MCF 10A (cell line): ENCODE data around the gene MAN2A2. TPM values are rescaled to one million over a fixed set of nuclear protein-coding genes. Genes with fewer than 3 reads are reported as not detected.

ENCODE experiments used
- BruUV-seq: library from RNA; stranded (reverse); fragments of 400-500 nt; replicated peaks from 2 replicates; lab custom pipeline; 2021; lab: Mats Ljungman, UMichigan
- CTCF ChIA-PET: fragments of 300-600 bp; sonication (Branson Sonifier 250); formaldehyde crosslinking; extraction: SDS; loops from one replicate; lab custom pipeline; 2021; ENCODE audit warnings: antibody characterized with exemption, inconsistent platforms; lab: Yijun Ruan, JAX
- POLR2A ChIA-PET: fragments of 300-600, 350-650 bp; sonication (Branson Sonifier 250); formaldehyde crosslinking; extraction: SDS; loops from one replicate; lab custom pipeline; 2020; ENCODE audit warnings: antibody characterized with exemption, inconsistent platforms; lab: Yijun Ruan, JAX
- DNase-seq: peaks from one replicate; pipeline ENCODE4 v3.0.0-alpha.2; 2018; ENCODE audit not compliant: unreplicated experiment
- H3K27ac Mint-ChIP-seq: one replicate; pipeline ENCODE4 v1.8.0; 2022; ENCODE audit warnings: mild to moderate bottlenecking, low read depth, mixed read lengths; ENCODE audit not compliant: unreplicated experiment
- H3K27me3 Mint-ChIP-seq: one replicate; pipeline ENCODE4 v1.8.0; 2022; ENCODE audit warnings: mixed read lengths; ENCODE audit not compliant: insufficient read depth, unreplicated experiment
- H3K36me3 Mint-ChIP-seq: one replicate; pipeline ENCODE4 v1.8.0; 2022; ENCODE audit warnings: mild to moderate bottlenecking, moderate library complexity, mixed read lengths; ENCODE audit not compliant: insufficient read depth, unreplicated experiment
- H3K4me1 Mint-ChIP-seq: one replicate; pipeline ENCODE4 v1.8.0; 2022; ENCODE audit warnings: mixed read lengths; ENCODE audit not compliant: insufficient read depth, unreplicated experiment
- H3K4me3 Mint-ChIP-seq: one replicate; pipeline ENCODE4 v1.8.0; 2022; ENCODE audit warnings: mild to moderate bottlenecking, moderate library complexity, mixed read lengths; ENCODE audit not compliant: unreplicated experiment
- H3K9me3 Mint-ChIP-seq: one replicate; pipeline ENCODE4 v1.8.0; 2022; ENCODE audit warnings: mixed read lengths; ENCODE audit not compliant: unreplicated experiment
- CTCF ChIP-seq: fragments of 200-600 bp; IDR thresholded peaks from one replicate; pipeline ENCODE4 v1.8.0; 2022; ENCODE audit warnings: antibody characterized with exemption, mild to moderate bottlenecking; ENCODE audit not compliant: unreplicated experiment
- intact Hi-C: fragments of 100-400 bp; cut with micrococcal nuclease; formaldehyde crosslinking; loops from 2 replicates; pipeline ENCODE4 v1.14.1; 2022
- total RNA-seq: library from RNA; stranded (reverse); gene quantifications from 2 replicates; pipeline ENCODE4 v1.2.3, GENCODE V29; 2022

The MAN2A2 gene
- total RNA-seq, 1 experiment from 2014 or later = 42.4 TPM

GRCh38 chr15:90910441-90911301, 7.6 kb downstream of the MAN2A2 start:
- ChIA-PET POLR2A (no interaction called here), CTCF (interaction anchor here (0.9 kb wide), 1 partner anchor 21 kb away, joined by 4 read pairs; the partner anchor contains the start of gene HDDC3)
- Mint-ChIP-seq H3K27me3 (no peaks in the 10 kb centered on the region), H3K9me3 (no peaks in the 10 kb centered on the region), H3K27ac (no peak overlapping the region), H3K36me3 (peaks cover 44% of the 10 kb centered on the region), H3K4me3 (no peak overlapping the region), H3K4me1 (no peaks in the 10 kb centered on the region)
- no peak for TF ChIP-seq CTCF
- BruUV-seq = no TSS peak
- intact Hi-C loops = no loop called here
- no peak for DNase-seq

- ChIA-PET POLR2A (interaction anchor here (0.7 kb wide), 1 partner anchor 39 kb away, joined by 3 read pairs; no protein-coding TSS in a partner anchor), CTCF (no interaction called here)
- BruUV-seq = no TSS peak
- peaks cover 41% of the 10 kb centered on the region for H3K36me3 Mint-ChIP-seq
- H3K27me3 Mint-ChIP-seq = no peaks in the 10 kb centered on the region
- TF ChIP-seq CTCF = no peak
- no peak overlapping the region for H3K27ac Mint-ChIP-seq
- no peaks in the 10 kb centered on the region for H3K4me1 Mint-ChIP-seq
- intact Hi-C loops = no loop called here
- H3K9me3 Mint-ChIP-seq = no peaks in the 10 kb centered on the region
- no peak overlapping the region for H3K4me3 Mint-ChIP-seq
- no peak for DNase-seq
Observed at GRCh38 chr15:90911302-90911623, 8.2 kb downstream of the MAN2A2 start.

- Mint-ChIP-seq H3K27ac (no peak overlapping the region), H3K36me3 (peaks cover 38% of the 10 kb centered on the region), H3K27me3 (no peaks in the 10 kb centered on the region), H3K4me3 (no peak overlapping the region), H3K9me3 (no peaks in the 10 kb centered on the region), H3K4me1 (no peaks in the 10 kb centered on the region)
- CTCF ChIA-PET = no interaction called here
- no TSS peak for BruUV-seq
- intact Hi-C loops = no loop called here
- no peak for DNase-seq
- TF ChIP-seq CTCF = no peak
- POLR2A ChIA-PET = interaction anchor here (0.7 kb wide), 1 partner anchor 40 kb away, joined by 3 read pairs; no protein-coding TSS in a partner anchor
Observed at GRCh38 chr15:90911906-90912769, 9.0 kb downstream of the MAN2A2 start.

GRCh38 chr15:90912770-90913075, 9.6 kb downstream of the MAN2A2 start:
- no peak for TF ChIP-seq CTCF
- Mint-ChIP-seq H3K27ac (no peak overlapping the region), H3K36me3 (peaks cover 32% of the 10 kb centered on the region), H3K4me1 (no peaks in the 10 kb centered on the region), H3K27me3 (no peaks in the 10 kb centered on the region), H3K4me3 (no peak overlapping the region), H3K9me3 (no peaks in the 10 kb centered on the region)
- no TSS peak for BruUV-seq
- CTCF ChIA-PET = no interaction called here
- POLR2A ChIA-PET = no interaction called here
- no peak for DNase-seq
- intact Hi-C loops = no loop called here
